CD4-positive, alpha-beta T cell treated with Interleukin-1 beta for 1 hour (primary cell): ENCODE measurements around the gene PRM1.

ENCODE experiments used
- DNase-seq, 2 donors: peaks; one replicate each; pipeline ENCODE4 v3.0.0-alpha.2; 2020 to 2022

Gene PRM1

DNA sequence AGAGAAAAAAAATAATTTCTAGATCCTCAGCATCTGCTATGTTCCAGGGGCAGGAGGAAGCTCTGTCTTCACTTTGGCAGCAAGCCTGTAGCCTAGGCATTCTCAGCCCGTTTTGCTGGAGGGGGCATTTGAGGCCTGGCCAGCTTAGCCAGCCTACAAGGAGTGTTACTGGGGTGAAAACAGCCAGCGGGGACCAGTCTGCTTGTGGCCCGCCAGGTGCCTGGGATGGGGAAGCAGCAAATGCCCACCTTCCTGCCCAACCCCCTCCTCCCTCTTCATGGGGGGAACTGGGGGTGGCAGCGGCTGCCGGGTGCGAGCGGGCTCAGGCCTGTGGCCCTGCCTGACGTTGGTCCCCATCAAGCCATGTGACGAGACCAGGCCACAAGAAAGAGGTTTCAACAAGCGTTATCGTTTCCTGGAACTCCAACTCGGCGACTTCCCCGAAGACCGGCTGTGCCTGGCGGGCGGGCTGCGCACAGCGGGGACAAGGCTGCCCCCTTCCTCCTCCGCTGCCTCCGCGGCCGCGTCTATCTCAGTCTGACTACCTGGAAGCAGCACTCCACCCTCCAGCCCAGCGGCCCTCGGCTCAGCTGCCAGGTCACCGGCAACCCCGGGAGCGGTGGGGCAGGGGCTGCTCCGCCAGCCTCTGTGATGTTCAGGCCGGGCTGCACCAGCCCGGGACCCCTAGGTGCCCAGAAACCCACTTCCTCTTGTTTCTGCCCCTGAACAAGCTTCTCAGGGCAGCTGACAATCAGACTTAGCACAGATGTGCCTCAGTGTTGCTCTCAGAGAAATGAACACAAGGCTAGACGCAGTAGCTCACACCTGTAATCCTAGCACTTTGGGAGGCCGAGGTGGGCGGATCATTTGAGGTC is 48.0 kb downstream of the PRM1 start:
- DNase-seq: peak; percentile 86 to 89

DNA sequence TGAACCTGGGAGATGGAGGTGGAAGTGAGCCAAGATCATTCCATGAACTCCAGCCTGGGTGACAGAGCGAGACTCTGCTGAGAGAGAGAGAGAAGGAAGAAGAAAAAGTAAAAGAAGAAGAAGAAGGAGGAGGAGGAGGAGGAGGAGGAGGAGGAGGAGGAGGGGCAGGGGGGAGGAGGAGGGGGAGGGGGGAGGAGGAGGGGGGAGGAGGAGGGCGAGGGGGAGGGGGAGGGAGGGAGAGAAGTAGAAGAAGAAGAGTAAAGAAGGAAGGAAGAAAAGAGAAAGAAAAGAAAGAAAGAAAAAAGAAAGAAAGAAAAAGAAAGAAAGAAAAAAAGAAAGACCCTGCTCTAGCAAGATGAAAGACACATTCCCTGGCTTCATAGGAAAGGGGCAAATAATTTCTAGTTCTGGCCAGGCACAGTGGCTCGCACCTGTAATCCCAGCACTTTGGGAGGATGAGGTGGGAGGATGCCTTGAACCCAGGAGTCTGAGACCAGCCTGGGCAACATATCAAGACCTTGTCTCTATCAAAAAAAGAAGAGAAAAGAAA is 48.8 kb downstream of the PRM1 start:
- no peak for DNase-seq

DNA sequence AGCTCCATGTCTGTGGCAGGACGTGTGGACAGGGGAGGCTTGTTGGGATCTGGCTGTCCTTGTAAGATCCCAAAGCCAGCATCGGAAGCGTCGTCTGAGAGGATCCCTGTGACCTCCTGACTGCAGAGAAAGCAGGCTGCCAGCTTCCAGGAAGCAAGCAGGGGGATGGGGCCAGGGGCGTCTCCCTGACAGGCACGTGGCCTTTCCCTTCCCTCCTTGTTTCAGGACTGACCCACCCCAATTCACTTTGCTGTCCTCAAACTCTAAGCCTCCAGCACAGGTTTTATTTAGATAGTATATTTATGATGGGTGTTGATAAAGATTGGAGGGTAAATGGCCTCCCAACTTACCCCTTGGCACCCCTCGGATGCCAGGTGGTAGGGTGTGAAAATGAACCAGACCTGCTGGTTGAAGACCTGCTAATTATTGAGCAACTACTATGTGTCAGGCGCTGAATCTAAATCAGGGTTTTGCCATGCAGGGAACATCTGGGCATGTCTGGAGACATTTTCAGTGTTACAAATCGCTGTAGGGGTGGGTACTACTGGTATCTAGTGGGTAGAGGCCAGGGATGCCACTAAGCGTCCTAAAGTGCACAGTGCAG is 49.7 kb downstream of the PRM1 start:
- DNase-seq: no peak
